Immature natural killer cell (primary cell): ENCODE data around the gene MMP23B. TPM values are rescaled to one million over a fixed set of nuclear protein-coding genes. Genes with fewer than 3 reads are reported as not detected.
A peak's percentile ranks its signal among the peaks of the same experiment; 100 is the strongest.

Experiments
- DNase-seq, 3 donors: peaks; one replicate each; pipeline ENCODE4 v3.0.0; 2022; ENCODE audit warnings: mixed read lengths in 1 of 3
- H3K27ac Mint-ChIP-seq, 6 donors: one replicate each; pipeline ENCODE4 v1.8.0; 2020; ENCODE audit warnings: mixed read lengths in 6 of 6, mild to moderate bottlenecking in 5 of 6, inconsistent platforms in 4 of 6, moderate library complexity in 3 of 6
- H3K27me3 Mint-ChIP-seq, 3 donors: one replicate each; pipeline ENCODE4 v1.8.0; 2020 to 2021; ENCODE audit warnings: low read depth in 3 of 3, mild to moderate bottlenecking in 3 of 3, mixed read lengths in 3 of 3, moderate library complexity in 3 of 3, inconsistent platforms in 1 of 3
- H3K36me3 Mint-ChIP-seq, 3 donors: one replicate each; pipeline ENCODE4 v1.8.0; 2020; ENCODE audit warnings: mixed read lengths in 3 of 3, inconsistent platforms in 2 of 3, mild to moderate bottlenecking in 2 of 3
- H3K4me1 Mint-ChIP-seq, 2 donors: one replicate each; pipeline ENCODE4 v1.8.0; 2020; ENCODE audit warnings: inconsistent platforms in 2 of 2, mild to moderate bottlenecking in 2 of 2, mixed read lengths in 2 of 2, moderate library complexity in 1 of 2
- H3K4me3 Mint-ChIP-seq, 5 donors: one replicate each; pipeline ENCODE4 v1.8.0; 2020; ENCODE audit warnings: mild to moderate bottlenecking in 5 of 5, mixed read lengths in 5 of 5, inconsistent platforms in 3 of 5, moderate library complexity in 3 of 5
- H3K9me3 Mint-ChIP-seq, 6 donors: one replicate each; pipeline ENCODE4 v1.8.0; 2020; ENCODE audit warnings: mild to moderate bottlenecking in 6 of 6, mixed read lengths in 6 of 6, inconsistent platforms in 4 of 6, moderate library complexity in 3 of 6
- polyA plus RNA-seq, 3 donors: library from polyadenylated mRNA; unstranded; fragments of 300-500 nt; fragmentation: Illumina TruSeq; gene quantifications; one replicate each; pipeline ENCODE4 v1.2.3, GENCODE V29; 2021

Gene MMP23B
- polyA plus RNA-seq, 3 donors from 2014 or later, result 10.4 to 22.3 (median 12.6) TPM

- peaks cover 9 to 26% of the 10 kb centered on the region in 2 donors for H3K4me1 Mint-ChIP-seq
- H3K27me3 Mint-ChIP-seq, result peaks cover 10 to 28% (median 12%) of the 10 kb centered on the region in 3 donors
- no peak overlapping the region for H3K4me3 Mint-ChIP-seq
- no peaks in the 10 kb centered on the region for H3K36me3 Mint-ChIP-seq
- no peaks in the 10 kb centered on the region for H3K9me3 Mint-ChIP-seq
- no peak overlapping the region for H3K27ac Mint-ChIP-seq
- no peak for DNase-seq
Observed at GRCh38 chr1:1619917-1620361, 12.0 kb upstream of the MMP23B start.

- Mint-ChIP-seq H3K27me3 (peaks cover 7 to 23% (median 9%) of the 10 kb centered on the region in 3 donors), H3K4me1 (peaks cover 7 to 25% of the 10 kb centered on the region in 2 donors), H3K27ac (no peak overlapping the region), H3K9me3 (no peaks in the 10 kb centered on the region), H3K36me3 (no peaks in the 10 kb centered on the region), H3K4me3 (peak overlapping the region in 1 of 5 donors; percentile 3)
- DNase-seq, result no peak
Observed at GRCh38 chr1:1620433-1621139, 11.4 kb upstream of the MMP23B start.

GRCh38 chr1:1621173-1622009 is 10.6 kb upstream of the MMP23B start:
- H3K4me1 Mint-ChIP-seq, result peaks cover 7 to 30% of the 10 kb centered on the region in 2 donors
- no peaks in the 10 kb centered on the region for H3K9me3 Mint-ChIP-seq
- H3K27ac Mint-ChIP-seq, result no peak overlapping the region
- no peak for DNase-seq
- H3K36me3 Mint-ChIP-seq, result no peaks in the 10 kb centered on the region
- peaks cover 8 to 19% (median 9%) of the 10 kb centered on the region in 3 donors for H3K27me3 Mint-ChIP-seq
- H3K4me3 Mint-ChIP-seq, result no peak overlapping the region

- peaks cover 4 to 27% of the 10 kb centered on the region in 2 donors for H3K4me1 Mint-ChIP-seq
- H3K27me3 Mint-ChIP-seq, result peaks cover 3 to 14% (median 6%) of the 10 kb centered on the region in 3 donors
- no peaks in the 10 kb centered on the region for H3K9me3 Mint-ChIP-seq
- H3K36me3 Mint-ChIP-seq, result no peaks in the 10 kb centered on the region
- no peak overlapping the region for H3K4me3 Mint-ChIP-seq
- H3K27ac Mint-ChIP-seq, result peak overlapping the region in 2 of 6 donors; percentile 57 to 63
- no peak for DNase-seq
Observed at GRCh38 chr1:1622010-1622787, 9.8 kb upstream of the MMP23B start.

- Mint-ChIP-seq H3K9me3 (no peaks in the 10 kb centered on the region), H3K27me3 (peaks cover under 1 to 11% (median 2%) of the 10 kb centered on the region in 3 donors), H3K27ac (peak overlapping the region in 5 of 6 donors; percentile 32 to 67 (median 62)), H3K36me3 (no peaks in the 10 kb centered on the region), H3K4me3 (peak overlapping the region in 1 of 5 donors; percentile 27), H3K4me1 (peaks cover 0 to 22% of the 10 kb centered on the region in 2 donors)
- no peak for DNase-seq
Observed at GRCh38 chr1:1622788-1623094, 9.2 kb upstream of the MMP23B start.

- Mint-ChIP-seq H3K27me3 (peaks cover 0 to 15% (median 2%) of the 10 kb centered on the region in 3 donors), H3K27ac (peak overlapping the region in 1 of 6 donors; percentile 63), H3K4me1 (peaks cover 0 to 24% of the 10 kb centered on the region in 2 donors), H3K9me3 (no peaks in the 10 kb centered on the region), H3K36me3 (no peaks in the 10 kb centered on the region), H3K4me3 (no peak overlapping the region)
- no peak for DNase-seq
Observed at GRCh38 chr1:1623181-1623630, 8.8 kb upstream of the MMP23B start.

- H3K27ac Mint-ChIP-seq, result no peak overlapping the region
- DNase-seq, result no peak
- no peaks in the 10 kb centered on the region for H3K36me3 Mint-ChIP-seq
- H3K4me1 Mint-ChIP-seq, result peaks cover 0 to 24% of the 10 kb centered on the region in 2 donors
- H3K4me3 Mint-ChIP-seq, result no peak overlapping the region
- peaks cover 0 to 21% (median 2%) of the 10 kb centered on the region in 3 donors for H3K27me3 Mint-ChIP-seq
- no peaks in the 10 kb centered on the region for H3K9me3 Mint-ChIP-seq
Observed at GRCh38 chr1:1623631-1624442, 8.1 kb upstream of the MMP23B start.

GRCh38 chr1:1624443-1625403 is 7.2 kb upstream of the MMP23B start:
- Mint-ChIP-seq H3K4me3 (no peak overlapping the region), H3K27ac (peak overlapping the region in 1 of 6 donors; percentile 24), H3K4me1 (peaks cover 0 to 25% of the 10 kb centered on the region in 2 donors), H3K27me3 (peaks cover under 1 to 23% (median 3%) of the 10 kb centered on the region in 3 donors), H3K9me3 (no peaks in the 10 kb centered on the region), H3K36me3 (no peaks in the 10 kb centered on the region)
- DNase-seq, result no peak

GRCh38 chr1:1625404-1625775 is 6.6 kb upstream of the MMP23B start:
- peaks cover 0 to 26% of the 10 kb centered on the region in 2 donors for H3K4me1 Mint-ChIP-seq
- H3K4me3 Mint-ChIP-seq, result no peak overlapping the region
- peak overlapping the region in 1 of 6 donors; percentile 55 for H3K27ac Mint-ChIP-seq
- no peaks in the 10 kb centered on the region for H3K36me3 Mint-ChIP-seq
- peaks cover 0 to 2% (median 0%) of the 10 kb centered on the region in 6 donors for H3K9me3 Mint-ChIP-seq
- DNase-seq, result no peak
- H3K27me3 Mint-ChIP-seq, result peaks cover 8 to 27% (median 8%) of the 10 kb centered on the region in 3 donors

GRCh38 chr1:1625824-1626206 is 6.2 kb upstream of the MMP23B start:
- H3K4me1 Mint-ChIP-seq, result peaks cover 0 to 25% of the 10 kb centered on the region in 2 donors
- H3K9me3 Mint-ChIP-seq, result peaks cover 0 to 2% (median 0%) of the 10 kb centered on the region in 6 donors
- H3K27me3 Mint-ChIP-seq, result peaks cover 8 to 25% (median 9%) of the 10 kb centered on the region in 3 donors
- H3K36me3 Mint-ChIP-seq, result no peaks in the 10 kb centered on the region
- DNase-seq, result no peak
- H3K27ac Mint-ChIP-seq, result peak overlapping the region in 3 of 6 donors; percentile 29 to 55 (median 49)
- H3K4me3 Mint-ChIP-seq, result no peak overlapping the region

- DNase-seq, result no peak
- H3K27me3 Mint-ChIP-seq, result peaks cover 8 to 27% (median 9%) of the 10 kb centered on the region in 3 donors
- H3K4me1 Mint-ChIP-seq, result peaks cover 0 to 25% of the 10 kb centered on the region in 2 donors
- H3K27ac Mint-ChIP-seq, result peak overlapping the region in 1 of 6 donors; percentile 49
- H3K4me3 Mint-ChIP-seq, result no peak overlapping the region
- peaks cover 0 to 2% (median 0%) of the 10 kb centered on the region in 6 donors for H3K9me3 Mint-ChIP-seq
- no peaks in the 10 kb centered on the region for H3K36me3 Mint-ChIP-seq
Observed at GRCh38 chr1:1626207-1627141, 5.5 kb upstream of the MMP23B start.
